LNCaP clone FGC (cell line): Measurements from ENCODE around the gene CEP192.

Experiments
- DNase-seq: peaks from one replicate; pipeline ENCODE4 v3.0.0-alpha.2; 2011; ENCODE audit warnings: low read depth
- H3K4me3 ChIP-seq: 2 replicates; pipeline ENCODE4 v1.5.1; 2011; ENCODE audit warnings: mild to moderate bottlenecking, low read depth, low read length, control low read depth
- CTCF ChIP-seq: IDR thresholded peaks from 2 replicates; pipeline ENCODE4 v1.5.1; 2012; ENCODE audit warnings: mild to moderate bottlenecking; ENCODE audit not compliant: control insufficient read depth, insufficient read depth; ENCODE audit errors: extremely low read depth

Gene CEP192

DNA sequence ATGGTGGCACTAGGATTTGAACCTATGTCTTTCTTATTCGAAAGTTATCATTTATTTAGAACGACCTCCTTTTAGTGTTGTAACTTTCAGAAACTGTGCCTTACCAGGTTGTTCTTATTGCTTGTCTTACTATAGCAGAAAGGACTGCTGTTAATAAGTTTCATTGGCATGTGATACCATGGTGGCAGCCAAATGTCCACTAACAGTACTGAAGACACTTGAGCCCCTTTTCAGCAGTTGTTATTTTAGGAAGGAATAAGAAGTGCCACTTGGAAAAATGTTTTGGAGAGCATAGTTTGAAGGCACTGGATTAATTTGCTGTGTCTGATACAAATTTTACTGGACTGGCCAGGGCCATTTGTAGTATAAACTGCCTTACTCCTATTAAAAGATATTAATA, 37.7 kb downstream of the CEP192 start:
- no peak for TF ChIP-seq CTCF
- no peak for DNase-seq
- H3K4me3 ChIP-seq, result no peak overlapping the region

DNA sequence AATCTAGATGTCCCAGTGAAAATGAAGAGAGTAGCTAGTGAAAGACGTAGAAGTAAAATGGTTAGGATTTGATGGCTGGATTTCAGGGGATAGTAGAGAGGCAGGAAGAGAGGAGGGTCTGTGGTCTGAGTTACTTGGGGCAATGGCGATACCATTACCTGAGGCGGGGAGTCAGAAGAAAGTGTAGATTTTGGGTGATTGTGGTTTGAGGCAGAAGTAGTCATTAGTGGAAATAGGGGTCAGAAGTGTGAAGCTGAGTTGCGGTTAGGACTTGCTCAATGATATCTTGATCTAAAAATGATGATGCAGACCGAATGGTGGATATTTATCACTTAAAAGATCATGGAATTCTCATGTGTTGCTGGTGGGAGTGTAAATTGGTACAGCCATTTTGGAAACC, 41.0 kb downstream of the CEP192 start:
- no peak overlapping the region for H3K4me3 ChIP-seq
- DNase-seq, result no peak
- TF ChIP-seq CTCF, result no peak

DNA sequence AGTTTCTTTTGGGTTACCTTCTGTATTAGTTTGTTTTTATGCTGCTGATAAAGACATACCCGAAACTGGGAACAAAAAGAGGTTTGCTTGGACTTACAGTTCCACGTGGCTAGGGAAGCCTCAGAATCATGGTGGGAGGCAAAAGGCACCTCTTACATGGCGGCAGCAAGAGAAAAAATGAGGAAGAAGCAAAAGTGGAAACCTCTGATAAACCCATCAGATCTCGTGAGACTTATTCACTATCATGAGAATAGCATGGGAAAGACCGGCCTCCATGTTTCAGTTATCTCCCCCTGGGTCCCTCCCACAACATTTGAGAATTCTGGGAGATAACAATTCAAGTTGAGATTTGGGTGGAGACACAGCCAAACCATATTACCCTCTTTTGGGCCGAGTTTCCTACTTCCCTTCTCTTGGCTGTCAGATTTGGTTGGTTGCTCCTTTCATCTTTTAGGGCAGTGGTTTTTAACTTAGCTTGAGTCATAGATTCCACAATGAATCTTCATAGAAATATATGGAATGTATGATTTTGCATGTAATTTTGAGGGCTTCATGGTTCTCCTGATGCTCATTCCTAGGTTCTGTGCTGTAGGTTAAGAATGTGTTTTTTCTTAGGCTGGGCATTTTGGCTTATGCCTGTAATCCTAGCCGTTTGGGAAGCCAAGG, 44.2 kb downstream of the CEP192 start:
- H3K4me3 ChIP-seq, result no peak overlapping the region
- TF ChIP-seq CTCF, result no peak
- no peak for DNase-seq

DNA sequence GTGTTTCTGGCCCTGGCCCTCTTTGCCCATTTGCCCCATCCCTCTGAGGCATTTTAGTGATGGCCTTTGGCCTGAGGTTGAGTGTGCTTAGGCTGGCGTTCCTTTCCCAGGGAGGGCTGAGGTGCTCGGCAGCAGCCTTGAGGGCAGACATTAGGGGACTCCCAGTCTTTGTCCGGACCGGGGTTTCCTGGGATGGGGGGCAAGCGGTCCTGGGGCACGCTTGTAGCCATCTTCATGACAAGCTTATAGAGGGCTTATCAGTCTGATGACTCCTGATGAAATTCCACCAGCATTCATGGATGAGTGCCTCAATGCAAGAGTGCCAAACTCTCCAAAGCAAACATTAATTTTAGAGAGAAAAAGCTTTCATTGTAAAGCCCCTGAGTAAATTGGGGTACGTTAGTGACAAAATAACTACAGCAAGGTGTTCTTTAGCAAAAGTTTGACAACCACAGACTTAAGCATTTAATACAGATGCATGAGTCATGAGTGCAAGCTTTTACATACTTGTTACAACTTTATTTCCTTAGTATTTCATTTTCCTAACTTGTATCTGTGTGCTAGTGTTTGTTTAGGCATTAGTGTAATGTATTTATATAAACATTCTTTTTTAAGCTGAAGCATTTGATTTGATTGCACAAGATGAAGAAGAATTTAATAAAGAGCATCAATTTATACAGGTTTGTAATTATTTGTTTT, 45.6 kb downstream of the CEP192 start:
- no peak overlapping the region for H3K4me3 ChIP-seq
- no peak for DNase-seq
- TF ChIP-seq CTCF, result no peak

DNA sequence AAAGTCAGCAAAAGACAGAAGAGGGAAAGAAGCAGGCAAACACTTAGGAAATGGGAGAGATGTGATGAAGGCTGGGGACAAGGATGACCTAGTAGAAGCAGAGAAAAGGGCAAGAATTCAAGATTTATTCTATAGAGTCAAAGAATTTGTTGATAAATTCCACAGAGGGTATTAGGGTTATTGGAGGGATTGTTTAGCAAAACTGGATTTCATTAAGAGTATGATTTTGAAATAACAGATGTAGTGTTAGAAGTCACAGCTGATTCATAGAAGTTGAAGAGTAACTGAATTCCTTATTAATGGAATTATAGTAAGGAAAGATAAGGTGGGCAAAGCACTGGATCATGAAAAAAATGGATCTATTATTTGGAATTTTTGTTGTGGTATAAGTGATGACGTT, 48.6 kb downstream of the CEP192 start:
- no peak overlapping the region for H3K4me3 ChIP-seq
- no peak for DNase-seq
- no peak for TF ChIP-seq CTCF

DNA sequence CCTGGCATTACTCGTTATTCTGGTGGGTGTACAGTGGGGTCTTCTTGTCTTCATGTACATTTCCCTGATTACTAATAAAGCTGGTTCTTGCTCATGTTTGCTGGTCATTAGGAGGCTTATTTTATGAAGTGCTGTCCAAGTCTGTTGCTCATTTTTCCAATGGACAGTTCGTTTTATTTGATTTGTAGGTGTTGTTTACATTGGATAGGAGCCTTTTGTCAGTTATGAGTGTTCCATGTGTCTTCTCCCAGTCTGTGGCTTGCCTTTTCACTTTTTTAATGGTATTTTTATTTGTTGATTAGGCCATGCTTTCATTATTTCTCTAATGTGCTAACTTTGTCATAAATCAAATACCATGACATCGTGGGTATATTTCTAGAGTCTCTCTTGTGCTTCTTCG, 51.9 kb downstream of the CEP192 start:
- no peak overlapping the region for H3K4me3 ChIP-seq
- no peak for TF ChIP-seq CTCF
- DNase-seq, result peak; percentile 56

DNA sequence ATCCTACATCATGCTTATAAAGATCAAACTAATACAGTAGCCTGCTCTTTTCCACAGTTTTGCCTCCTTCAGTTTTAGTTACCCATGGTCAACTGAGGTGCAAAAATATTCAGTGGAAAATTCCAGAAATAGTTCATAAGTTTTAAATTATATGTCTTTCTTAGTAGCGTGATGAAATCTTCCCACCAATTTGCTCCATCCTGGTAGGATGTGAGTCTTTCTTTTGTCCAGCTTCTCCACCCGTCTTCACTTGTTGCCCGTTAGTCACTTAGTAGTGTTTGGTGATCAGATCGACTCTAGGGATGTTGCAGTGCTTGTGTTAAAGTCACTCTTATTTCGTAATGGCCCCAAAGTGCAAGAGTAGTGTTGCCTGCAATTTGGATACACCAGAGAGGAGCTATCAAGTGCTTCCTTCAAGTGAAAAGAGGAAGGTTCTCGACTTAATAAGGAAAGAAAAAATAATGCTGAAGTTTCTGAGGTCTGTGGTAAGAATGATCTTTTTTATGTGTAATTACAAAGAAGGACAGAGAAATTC, 57.0 kb downstream of the CEP192 start:
- DNase-seq, result no peak
- H3K4me3 ChIP-seq, result no peak overlapping the region
- TF ChIP-seq CTCF, result no peak
